ENCODE results near the gene CHCHD3. TPM values are rescaled to one million over a fixed set of nuclear protein-coding genes. Genes with fewer than 3 reads are reported as not detected.

The CHCHD3 gene
- total and polyA plus RNA-seq, 9 of the 15 experiments (the other 6 are each of a cell fraction or from before 2014, with no cell fraction given), result 66.2 to 279 (median 204) TPM

DNA sequence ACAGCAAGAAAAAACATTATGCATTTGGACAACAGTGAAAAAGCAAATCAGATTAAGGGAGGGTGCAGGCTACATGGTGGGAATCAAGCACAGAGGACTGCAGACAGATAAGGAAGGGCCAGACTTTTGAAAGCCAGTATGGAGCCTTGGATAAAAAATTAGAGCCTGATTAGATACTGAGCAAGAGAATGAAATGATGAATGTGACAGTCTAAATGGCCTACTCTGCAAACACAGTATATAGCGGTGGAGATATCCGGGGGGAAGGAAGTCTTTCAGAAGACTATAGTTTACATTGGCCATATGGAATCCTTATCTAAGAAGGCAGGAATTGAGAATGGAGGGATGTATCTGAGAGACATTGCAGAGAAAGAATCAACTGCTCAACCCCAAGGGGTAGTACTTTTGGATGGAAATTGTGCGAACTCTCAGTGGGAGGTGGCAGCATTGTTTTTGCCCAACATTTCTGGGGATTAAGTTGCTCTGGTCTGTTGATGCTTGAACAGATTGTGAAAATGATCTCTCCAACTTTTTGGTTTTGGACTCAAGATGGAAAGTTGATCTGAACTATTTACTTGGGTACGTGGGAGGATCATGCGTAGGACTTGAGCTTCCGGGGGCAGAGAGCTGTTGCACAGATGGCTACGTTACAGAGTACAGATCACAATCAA lies 39.4 kb upstream of the CHCHD3 start (continued):
- TF ChIP-seq KDM2B (CRISPR knock-in tag; IDR thresholded peaks at IDR 0.05), result no peak
- no peak for TF ChIP-seq ZNF23 (CRISPR knock-in tag; IDR thresholded peaks at IDR 0.05)
- no peak for TF ChIP-seq CREB3L1 (IDR thresholded peaks at IDR 0.05; ENCODE audit: borderline replicate concordance, low read depth)
- no peak for TF ChIP-seq ZNF197 (CRISPR knock-in tag; IDR thresholded peaks at IDR 0.05; ENCODE audit: low read depth)
- no peak for TF ChIP-seq BACH1 (tag; IDR thresholded peaks at IDR 0.05)
- no peak for TF ChIP-seq MYC (IDR thresholded peaks at IDR 0.05; ENCODE audit: low read depth, low read length)
- TF ChIP-seq MYC (CRISPR knock-in tag; IDR thresholded peaks at IDR 0.05; ENCODE audit: borderline replicate concordance, low read depth), result no peak
- no peak for TF ChIP-seq MITF (IDR thresholded peaks at IDR 0.05)
- TF ChIP-seq LCOR (CRISPR knock-in tag; IDR thresholded peaks at IDR 0.05), result no peak
- TF ChIP-seq EP300 (IDR thresholded peaks at IDR 0.05; ENCODE audit: low read length), result peak; percentile 54; the same call in 1 of the 2 replicates
- 0 out of 2 replicates have a peak, but pooled peaks have one; percentile 18 for TF ChIP-seq RNF2 (IDR thresholded peaks at IDR 0.05)
- TF ChIP-seq HNRNPH1 (optimal IDR thresholded peaks at IDR 0.05; ENCODE audit: low read depth, low read length), result no peak
- no peak for TF ChIP-seq ZNF324 (CRISPR knock-in tag; IDR thresholded peaks at IDR 0.05)
- TF ChIP-seq HMGXB4 (CRISPR knock-in tag; IDR thresholded peaks at IDR 0.05), result no peak
- no peak for TF ChIP-seq MCM7 (IDR thresholded peaks at IDR 0.05)
- peak; percentile 64 for TF ChIP-seq ETV1 (tag; conservative IDR thresholded peaks at IDR 0.05; ENCODE audit: low read depth)
- TF ChIP-seq XRCC3 (IDR thresholded peaks at IDR 0.05), result no peak
- TF ChIP-seq PPARD (CRISPR knock-in tag; IDR thresholded peaks at IDR 0.05), result no peak
- no peak for TF ChIP-seq SP1 (CRISPR knock-in tag; IDR thresholded peaks at IDR 0.05)
- TF ChIP-seq PHF8 (IDR thresholded peaks at IDR 0.05; ENCODE audit: borderline replicate concordance, low read length), result no peak
- no peak for TF ChIP-seq KLF6 (CRISPR knock-in tag; IDR thresholded peaks at IDR 0.05; ENCODE audit: borderline replicate concordance)
- no peak for TF ChIP-seq SRF (CRISPR knock-in tag; IDR thresholded peaks at IDR 0.05)
- TF ChIP-seq NR3C1 (CRISPR knock-in tag; IDR thresholded peaks at IDR 0.05), result no peak

Measured in K562 (cell line).